HCT116 (cell line): ENCODE data around the gene TESPA1.

Experiments
- ATF3 ChIP-seq: IDR thresholded peaks from 2 replicates; pipeline ENCODE4 v1.6.1; 2012
- CBX3 ChIP-seq: IDR thresholded peaks from 2 replicates; pipeline ENCODE4 v1.6.1; 2012; ENCODE audit warnings: low read depth
- CTCF ChIP-seq, 3 experiments: fragments of 200-600 bp in 1 of 3; sonication (generic) in 1 of 3; IDR thresholded peaks in 2 of 3; conservative IDR thresholded peaks in 1 of 3; 2 replicates each; pipeline ENCODE4 v1.5.1; 2012 to 2017; ENCODE audit warnings: low read depth in 2 of 3, low read length in 2 of 3, antibody characterized with exemption in 1 of 3, borderline replicate concordance in 1 of 3, control low read depth in 1 of 3, mild to moderate bottlenecking in 1 of 3, mixed read lengths in 1 of 3, mixed run types in 1 of 3, moderate library complexity in 1 of 3; ENCODE audit not compliant: insufficient read depth in 1 of 3
- EGR1 ChIP-seq: IDR thresholded peaks from 2 replicates; pipeline ENCODE4 v1.6.1; 2012; ENCODE audit warnings: low read depth
- EZH2 ChIP-seq: fragments of 200-600 bp; sonication (generic); IDR thresholded peaks from 2 replicates; pipeline ENCODE4 v1.6.1; 2017; ENCODE audit warnings: antibody characterized with exemption, mixed run types
- EZH2phosphoT487 ChIP-seq: fragments of 200-600 bp; IDR thresholded peaks from 2 replicates; pipeline ENCODE4 v1.6.1; 2018; ENCODE audit warnings: antibody characterized with exemption, borderline replicate concordance
- MAX ChIP-seq: IDR thresholded peaks from 2 replicates; pipeline ENCODE4 v1.6.1; 2012
- POLR2A ChIP-seq: IDR thresholded peaks from 2 replicates; pipeline ENCODE4 v1.7.0; 2011; ENCODE audit warnings: borderline replicate concordance; ENCODE audit not compliant: insufficient read depth, insufficient read length; ENCODE audit errors: extremely low read depth
- TCF7L2 ChIP-seq: IDR thresholded peaks from 2 replicates; pipeline ENCODE4 v1.7.0; 2011; ENCODE audit warnings: borderline replicate concordance, inconsistent platforms; ENCODE audit not compliant: insufficient read depth, insufficient read length; ENCODE audit errors: extremely low read depth
- TF ChIP-seq, protein P1 (sequence below): IDR thresholded peaks from 2 replicates; pipeline ENCODE4 v1.6.1; 2012; ENCODE audit warnings: low read depth

DNA sequence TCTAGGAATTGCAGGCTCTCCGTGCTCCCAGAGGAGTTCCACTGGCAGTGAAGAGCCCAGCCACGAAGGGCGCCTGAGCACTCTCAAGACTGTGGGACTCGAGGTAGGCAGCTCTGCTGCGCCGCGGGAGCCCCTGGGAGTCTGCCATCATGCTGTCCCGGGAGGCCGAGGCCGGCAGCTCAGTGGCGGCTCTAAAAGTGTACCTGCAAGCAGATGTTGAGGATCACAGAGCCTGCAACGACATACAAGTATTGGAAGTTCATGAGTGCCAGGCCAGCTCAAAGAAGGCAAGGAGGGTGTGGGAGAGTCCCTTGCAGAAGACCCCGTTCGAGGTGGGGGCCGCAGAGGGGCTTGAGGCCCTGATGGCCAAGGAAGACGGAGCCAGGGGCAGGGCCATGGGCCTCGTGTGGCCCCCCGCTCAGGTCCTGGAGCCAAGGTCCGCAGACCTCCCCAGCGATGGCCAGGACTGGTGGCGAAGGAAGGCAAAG, 67.5 kb downstream of the TESPA1 start:
- TF ChIP-seq POLR2A: no peak
- no peak for TF ChIP-seq EGR1
- TF ChIP-seq CTCF (IDR thresholded peaks at IDR 0.05 in 2 of 3, conservative IDR thresholded peaks at IDR 0.05 in 1 of 3; ENCODE audit: borderline replicate concordance in 1 of 3, insufficient read depth in 1 of 3, low read depth in 2 of 3, low read length in 2 of 3): no peak
- TF ChIP-seq EZH2: no peak
- TF ChIP-seq, protein P1, sequence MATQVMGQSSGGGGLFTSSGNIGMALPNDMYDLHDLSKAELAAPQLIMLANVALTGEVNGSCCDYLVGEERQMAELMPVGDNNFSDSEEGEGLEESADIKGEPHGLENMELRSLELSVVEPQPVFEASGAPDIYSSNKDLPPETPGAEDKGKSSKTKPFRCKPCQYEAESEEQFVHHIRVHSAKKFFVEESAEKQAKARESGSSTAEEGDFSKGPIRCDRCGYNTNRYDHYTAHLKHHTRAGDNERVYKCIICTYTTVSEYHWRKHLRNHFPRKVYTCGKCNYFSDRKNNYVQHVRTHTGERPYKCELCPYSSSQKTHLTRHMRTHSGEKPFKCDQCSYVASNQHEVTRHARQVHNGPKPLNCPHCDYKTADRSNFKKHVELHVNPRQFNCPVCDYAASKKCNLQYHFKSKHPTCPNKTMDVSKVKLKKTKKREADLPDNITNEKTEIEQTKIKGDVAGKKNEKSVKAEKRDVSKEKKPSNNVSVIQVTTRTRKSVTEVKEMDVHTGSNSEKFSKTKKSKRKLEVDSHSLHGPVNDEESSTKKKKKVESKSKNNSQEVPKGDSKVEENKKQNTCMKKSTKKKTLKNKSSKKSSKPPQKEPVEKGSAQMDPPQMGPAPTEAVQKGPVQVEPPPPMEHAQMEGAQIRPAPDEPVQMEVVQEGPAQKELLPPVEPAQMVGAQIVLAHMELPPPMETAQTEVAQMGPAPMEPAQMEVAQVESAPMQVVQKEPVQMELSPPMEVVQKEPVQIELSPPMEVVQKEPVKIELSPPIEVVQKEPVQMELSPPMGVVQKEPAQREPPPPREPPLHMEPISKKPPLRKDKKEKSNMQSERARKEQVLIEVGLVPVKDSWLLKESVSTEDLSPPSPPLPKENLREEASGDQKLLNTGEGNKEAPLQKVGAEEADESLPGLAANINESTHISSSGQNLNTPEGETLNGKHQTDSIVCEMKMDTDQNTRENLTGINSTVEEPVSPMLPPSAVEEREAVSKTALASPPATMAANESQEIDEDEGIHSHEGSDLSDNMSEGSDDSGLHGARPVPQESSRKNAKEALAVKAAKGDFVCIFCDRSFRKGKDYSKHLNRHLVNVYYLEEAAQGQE: no peak
- no peak for TF ChIP-seq MAX
- no peak for TF ChIP-seq EZH2phosphoT487
- no peak for TF ChIP-seq TCF7L2
- TF ChIP-seq ATF3: no peak
- no peak for TF ChIP-seq CBX3
